ENCODE measurements around the gene PTGER2. TPM values are rescaled to one million over a fixed set of nuclear protein-coding genes. Genes with fewer than 3 reads are reported as not detected.

Gene PTGER2
- total RNA-seq (4.8 TPM), polyA plus RNA-seq (6.1 TPM)

- Histone ChIP-seq H3K27ac (ENCODE audit: low read depth) (peak within 1 kb of the TSS; percentile 15), H3K4me1 (ENCODE audit: insufficient read depth) (no peaks in the 10 kb centered on the region), H3K4me3 (ENCODE audit: low read depth, low read length) (peak within 1 kb of the TSS; percentile 55), H3K36me3 (ENCODE audit: insufficient read depth) (no peaks in the 10 kb centered on the region)
- DNase-seq (ENCODE audit: extremely low spot score): peak; percentile 37
- WGBS: under 1% methylated on average over 73 of the region's 73 CpGs
These were observed at the start of gene PTGER2 for GRCh38 chr14:52313903-52314594. TSS of gene PTGER2 (plus strand) at chr14:52314312. CDS start at chr14:52314549, 237 bp downstream.

GRCh38 chr14:52265253-52265652 is 48.9 kb upstream of the PTGER2 start:
- 70% methylated on average over 5 of the region's 5 CpGs for WGBS
- DNase-seq (ENCODE audit: extremely low spot score): no peak
- H3K4me1 ChIP-seq (ENCODE audit: insufficient read depth): no peaks in the 10 kb centered on the region

GRCh38 chr14:52266179-52266578 is 47.9 kb upstream of the PTGER2 start:
- Histone ChIP-seq H3K27ac (ENCODE audit: low read depth) (no peak overlapping the region), H3K4me3 (ENCODE audit: low read depth, low read length) (no peak overlapping the region), H3K4me1 (ENCODE audit: insufficient read depth) (no peaks in the 10 kb centered on the region), H3K36me3 (ENCODE audit: insufficient read depth) (no peaks in the 10 kb centered on the region)
- no peak for DNase-seq (ENCODE audit: extremely low spot score)
- WGBS: 60% methylated on average over 3 of the region's 3 CpGs

More at GRCh38 chr14:52265253-52265652, 48.9 kb upstream of the PTGER2 start:
- H3K4me3 ChIP-seq (ENCODE audit: low read depth, low read length): no peak overlapping the region
- no peak overlapping the region for H3K27ac ChIP-seq (ENCODE audit: low read depth)
- no peaks in the 10 kb centered on the region for H3K36me3 ChIP-seq (ENCODE audit: insufficient read depth)

- Histone ChIP-seq H3K4me1 (ENCODE audit: insufficient read depth) (no peaks in the 10 kb centered on the region), H3K36me3 (ENCODE audit: insufficient read depth) (no peaks in the 10 kb centered on the region), H3K27ac (ENCODE audit: low read depth) (no peak overlapping the region), H3K4me3 (ENCODE audit: low read depth, low read length) (no peak overlapping the region)
- DNase-seq (ENCODE audit: extremely low spot score): no peak
- 81% methylated on average over 5 of the region's 5 CpGs for WGBS
These were observed 47.3 kb upstream of the PTGER2 start for GRCh38 chr14:52266782-52267181.

- no peak for DNase-seq (ENCODE audit: extremely low spot score)
- 2% methylated on average over 63 of the region's 63 CpGs for WGBS
- Histone ChIP-seq H3K4me1 (ENCODE audit: insufficient read depth) (no peaks in the 10 kb centered on the region), H3K36me3 (ENCODE audit: insufficient read depth) (no peaks in the 10 kb centered on the region), H3K4me3 (ENCODE audit: low read depth, low read length) (peak within 1 kb of the TSS; percentile 33), H3K27ac (ENCODE audit: low read depth) (no peak within 1 kb of the TSS)
These were observed 46.4 kb upstream of the PTGER2 start, which contains the start of gene PTGDR for GRCh38 chr14:52267501-52268278. TSS of gene PTGDR (plus strand) at chr14:52267698. CDS start at chr14:52267815, 117 bp downstream.

- 1% methylated on average over 54 of the region's 54 CpGs for WGBS
- no peaks in the 10 kb centered on the region for H3K36me3 ChIP-seq (ENCODE audit: insufficient read depth)
- no peaks in the 10 kb centered on the region for H3K4me1 ChIP-seq (ENCODE audit: insufficient read depth)
- peak overlapping the region; percentile 33 for H3K4me3 ChIP-seq (ENCODE audit: low read depth, low read length)
- H3K27ac ChIP-seq (ENCODE audit: low read depth): no peak overlapping the region
- DNase-seq (ENCODE audit: extremely low spot score): no peak
These were observed 45.6 kb upstream of the PTGER2 start for GRCh38 chr14:52268279-52269061.

- DNase-seq (ENCODE audit: extremely low spot score): no peak
- H3K4me1 ChIP-seq (ENCODE audit: insufficient read depth): no peaks in the 10 kb centered on the region
- WGBS: 32% methylated on average over 17 of the region's 17 CpGs
- H3K4me3 ChIP-seq (ENCODE audit: low read depth, low read length): peak overlapping the region; percentile 33
- H3K36me3 ChIP-seq (ENCODE audit: insufficient read depth): no peaks in the 10 kb centered on the region
- H3K27ac ChIP-seq (ENCODE audit: low read depth): no peak overlapping the region
These were observed 45.0 kb upstream of the PTGER2 start for GRCh38 chr14:52269100-52269499.

- WGBS: 74% methylated on average over 8 of the region's 8 CpGs
- H3K27ac ChIP-seq (ENCODE audit: low read depth): no peak overlapping the region
- no peaks in the 10 kb centered on the region for H3K36me3 ChIP-seq (ENCODE audit: insufficient read depth)
- no peaks in the 10 kb centered on the region for H3K4me1 ChIP-seq (ENCODE audit: insufficient read depth)
- no peak for DNase-seq (ENCODE audit: extremely low spot score)
- H3K4me3 ChIP-seq (ENCODE audit: low read depth, low read length): no peak overlapping the region
These were observed 44.1 kb upstream of the PTGER2 start for GRCh38 chr14:52269982-52270381.

GRCh38 chr14:52271538-52271937 is 42.6 kb upstream of the PTGER2 start:
- 75% methylated on average over 1 of the region's 1 CpG for WGBS
- no peak for DNase-seq (ENCODE audit: extremely low spot score)
- Histone ChIP-seq H3K36me3 (ENCODE audit: insufficient read depth) (no peaks in the 10 kb centered on the region), H3K27ac (ENCODE audit: low read depth) (no peak overlapping the region), H3K4me1 (ENCODE audit: insufficient read depth) (no peaks in the 10 kb centered on the region), H3K4me3 (ENCODE audit: low read depth, low read length) (no peak overlapping the region)

GRCh38 chr14:52272375-52272774 is 41.7 kb upstream of the PTGER2 start:
- Histone ChIP-seq H3K4me3 (ENCODE audit: low read depth, low read length) (no peak overlapping the region), H3K36me3 (ENCODE audit: insufficient read depth) (no peaks in the 10 kb centered on the region), H3K4me1 (ENCODE audit: insufficient read depth) (no peaks in the 10 kb centered on the region), H3K27ac (ENCODE audit: low read depth) (no peak overlapping the region)
- 81% methylated on average over 3 of the region's 3 CpGs for WGBS
- DNase-seq (ENCODE audit: extremely low spot score): no peak

- 65% methylated on average over 3 of the region's 3 CpGs for WGBS
- no peaks in the 10 kb centered on the region for H3K36me3 ChIP-seq (ENCODE audit: insufficient read depth)
These were observed 38.7 kb upstream of the PTGER2 start for GRCh38 chr14:52275372-52275771.

GRCh38 chr14:52277552-52277951 is 36.6 kb upstream of the PTGER2 start:
- Histone ChIP-seq H3K36me3 (ENCODE audit: insufficient read depth) (no peaks in the 10 kb centered on the region), H3K4me1 (ENCODE audit: insufficient read depth) (no peaks in the 10 kb centered on the region), H3K4me3 (ENCODE audit: low read depth, low read length) (no peak overlapping the region), H3K27ac (ENCODE audit: low read depth) (no peak overlapping the region)
- no peak for DNase-seq (ENCODE audit: extremely low spot score)
- WGBS: 81% methylated on average over 4 of the region's 4 CpGs

More at GRCh38 chr14:52275372-52275771, 38.7 kb upstream of the PTGER2 start:
- Histone ChIP-seq H3K27ac (ENCODE audit: low read depth) (no peak overlapping the region), H3K4me3 (ENCODE audit: low read depth, low read length) (no peak overlapping the region), H3K4me1 (ENCODE audit: insufficient read depth) (no peaks in the 10 kb centered on the region)
- DNase-seq (ENCODE audit: extremely low spot score): no peak

- Histone ChIP-seq H3K4me3 (ENCODE audit: low read depth, low read length) (no peak overlapping the region), H3K4me1 (ENCODE audit: insufficient read depth) (no peaks in the 10 kb centered on the region), H3K36me3 (ENCODE audit: insufficient read depth) (no peaks in the 10 kb centered on the region), H3K27ac (ENCODE audit: low read depth) (no peak overlapping the region)
- 26% methylated on average over 3 of the region's 3 CpGs for WGBS
- DNase-seq (ENCODE audit: extremely low spot score): no peak
These were observed 34.7 kb upstream of the PTGER2 start for GRCh38 chr14:52279408-52279807.

All from urinary bladder (tissue), 4 donors.